LNCaP clone FGC (cell line): Measurements from ENCODE around the gene PLXNA2.

Experiments used
- DNase-seq: peaks from one replicate; pipeline ENCODE4 v3.0.0-alpha.2; 2011; ENCODE audit warnings: low read depth
- H3K4me3 ChIP-seq: 2 replicates; pipeline ENCODE4 v1.5.1; 2011; ENCODE audit warnings: mild to moderate bottlenecking, low read depth, low read length, control low read depth
- CTCF ChIP-seq: IDR thresholded peaks from 2 replicates; pipeline ENCODE4 v1.5.1; 2012; ENCODE audit warnings: mild to moderate bottlenecking; ENCODE audit not compliant: control insufficient read depth, insufficient read depth; ENCODE audit errors: extremely low read depth

Gene PLXNA2

GRCh38 chr1:208009706-208010444 lies 234.3 kb downstream of the PLXNA2 start:
- no peak for TF ChIP-seq CTCF
- no peak for DNase-seq
- H3K4me3 ChIP-seq: no peak overlapping the region

DNA sequence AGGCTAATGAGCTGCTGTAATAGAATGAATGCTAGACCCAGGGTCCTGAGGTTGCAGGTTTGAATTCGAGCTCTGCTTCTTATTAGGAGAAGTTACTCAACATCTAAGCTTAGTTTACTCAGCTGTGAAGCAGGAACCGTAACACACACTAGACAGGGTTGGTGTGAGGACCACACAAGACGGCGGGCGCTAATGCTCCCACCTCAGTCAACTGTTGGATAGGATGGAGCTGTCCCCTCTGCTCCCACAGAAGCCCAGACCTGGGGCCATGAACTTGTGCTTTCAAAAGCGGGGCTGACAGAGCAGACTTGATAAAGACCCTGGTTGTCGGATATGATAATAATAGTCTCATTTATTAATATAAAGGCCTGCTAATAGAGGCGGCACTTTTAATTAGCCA lies 234.9 kb downstream of the PLXNA2 start:
- no peak for DNase-seq
- no peak overlapping the region for H3K4me3 ChIP-seq
- no peak for TF ChIP-seq CTCF

DNA sequence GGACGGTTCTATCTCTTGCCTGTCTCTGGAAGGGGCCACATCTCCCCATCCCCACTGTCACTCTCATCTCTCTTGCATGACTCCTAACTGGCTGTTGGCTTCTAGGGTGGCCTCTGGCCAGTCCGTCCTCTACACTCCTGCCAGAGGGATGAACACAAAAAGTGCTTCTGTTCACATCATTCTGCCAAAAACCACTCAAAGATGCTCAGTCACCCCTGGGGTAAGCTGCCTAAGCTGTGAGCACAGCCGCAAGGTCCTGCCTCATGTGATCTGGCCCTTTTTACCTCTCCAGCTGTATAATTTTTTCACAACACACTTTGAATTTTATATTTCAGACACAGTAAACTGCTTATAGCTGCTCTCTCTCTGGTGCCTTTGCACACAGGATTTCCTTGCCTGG lies 235.7 kb downstream of the PLXNA2 start:
- no peak for DNase-seq
- TF ChIP-seq CTCF: no peak

DNA sequence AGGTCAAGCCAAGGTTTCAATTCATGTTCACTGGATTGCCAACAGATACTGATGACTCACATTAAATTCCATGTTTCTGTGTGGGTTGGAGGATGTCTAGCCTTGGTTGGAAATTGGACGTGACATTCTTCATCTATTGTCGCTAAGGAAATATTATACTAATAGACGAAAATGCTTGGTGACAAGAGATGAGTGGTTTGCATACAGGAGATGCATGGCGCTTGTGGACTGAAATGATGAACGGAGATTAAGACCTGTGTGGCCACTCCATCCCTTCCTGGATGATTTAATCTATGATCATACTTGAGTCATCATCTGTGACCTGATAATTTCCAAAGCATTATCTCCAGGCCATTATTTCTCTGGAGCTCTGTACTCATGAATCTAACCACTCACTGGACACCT lies 236.2 kb downstream of the PLXNA2 start:
- no peak overlapping the region for H3K4me3 ChIP-seq
- TF ChIP-seq CTCF: no peak
- no peak for DNase-seq

More for the DNA sequence above, 235.7 kb downstream of the PLXNA2 start:
- no peak overlapping the region for H3K4me3 ChIP-seq

- no peak overlapping the region for H3K4me3 ChIP-seq
- TF ChIP-seq CTCF: no peak
Observed at GRCh38 chr1:208007319-208007937, 236.8 kb downstream of the PLXNA2 start.

DNA sequence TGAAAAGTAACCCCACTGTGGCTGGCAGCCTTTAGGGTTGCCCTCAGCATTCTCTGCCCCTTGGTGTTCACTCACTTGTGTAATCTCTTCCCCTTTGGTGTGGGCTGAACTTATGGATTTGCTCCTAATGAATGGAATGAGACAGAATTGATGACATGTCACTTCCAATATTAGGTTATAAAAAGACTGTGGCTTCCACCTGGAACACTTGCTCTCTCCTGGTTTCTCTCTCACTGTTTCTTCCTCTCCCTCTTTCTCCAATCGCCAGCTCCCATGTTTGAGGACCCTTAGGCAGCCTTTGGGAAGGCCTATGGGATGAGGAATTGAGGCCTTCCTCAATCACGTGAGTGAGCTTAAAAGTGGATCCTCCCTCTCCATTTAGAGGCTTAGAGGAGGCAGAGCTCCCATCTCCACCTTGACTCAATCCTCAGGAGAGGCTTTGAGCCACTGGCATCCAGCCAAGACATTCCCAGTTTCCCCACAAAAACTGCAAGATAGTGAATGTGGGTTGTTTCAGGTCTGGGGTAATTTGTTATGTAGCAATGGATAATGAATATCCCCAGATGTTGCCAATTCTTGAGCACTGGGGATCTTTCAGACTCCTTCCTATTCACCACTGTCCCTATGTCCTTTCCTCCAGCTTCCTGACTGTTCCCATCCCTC lies 237.8 kb downstream of the PLXNA2 start:
- TF ChIP-seq CTCF: no peak

More at GRCh38 chr1:208007319-208007937, 236.8 kb downstream of the PLXNA2 start:
- no peak for DNase-seq

GRCh38 chr1:208004851-208005250 lies 239.3 kb downstream of the PLXNA2 start:
- TF ChIP-seq CTCF: no peak
- H3K4me3 ChIP-seq: no peak overlapping the region
- no peak for DNase-seq

More for the DNA sequence above, 237.8 kb downstream of the PLXNA2 start:
- DNase-seq: no peak
- H3K4me3 ChIP-seq: no peak overlapping the region
